Adrenal gland (tissue), 19 donors: ENCODE data around the gene RCAN1. TPM values are rescaled to one million over a fixed set of nuclear protein-coding genes. Genes with fewer than 3 reads are reported as not detected.

Source experiments
- DNase-seq, 7 donors: peaks; one replicate each; pipeline ENCODE4 v3.0.0-alpha.2; 2019 to 2020
- H3K27ac ChIP-seq, 5 donors: fragments of 200-600 bp; sonication (generic) in 4 of 5; 1 replicate in 3 of 5; 2 replicates in 2 of 5; pipeline versions ENCODE4 v1.5.1 to v1.8.0; 2016 to 2020; ENCODE audit warnings: mild to moderate bottlenecking in 1 of 5
- H3K27me3 ChIP-seq: fragments of 200-600 bp; 2 replicates; pipeline ENCODE4 v1.8.0; 2021
- H3K36me3 ChIP-seq, 2 donors: fragments of 200-600 bp; replicated peaks in 1 of 2; 1 replicate in 1 of 2; 2 replicates in 1 of 2; pipeline versions ENCODE4 v1.5.1 to v1.8.0; 2018 to 2022
- H3K4me1 ChIP-seq, 2 donors: fragments of 200-600 bp; replicated peaks in 1 of 2; 1 replicate in 1 of 2; 2 replicates in 1 of 2; pipeline versions ENCODE4 v1.5.1 to v1.8.0; 2018 to 2021
- H3K4me3 ChIP-seq, 4 donors: fragments of 200-600 bp; sonication (generic) in 3 of 4; one replicate each; pipeline ENCODE4 v1.5.1; 2016 to 2018
- H3K9me3 ChIP-seq, 3 donors: fragments of 200-600 bp; sonication (generic) in 1 of 3; replicated peaks in 1 of 3; 1 replicate in 2 of 3; 2 replicates in 1 of 3; pipeline versions ENCODE4 v1.5.1 to v1.8.0; 2016 to 2021
- POLR2A ChIP-seq, 2 donors: fragments of 450-650 bp; IDR thresholded peaks; one replicate each; pipeline ENCODE4 v1.6.1; 2017; ENCODE audit warnings: antibody characterized with exemption in 2 of 2, mild to moderate bottlenecking in 2 of 2, moderate library complexity in 1 of 2
- WGBS, 4 donors: extraction: QIAGEN DNeasy Blood & Tissue Kit in 2 of 4; methylation state at CpG; one replicate each; pipeline versions ENCODE4 v1.1.5 to v1.1.7; 2013 to 2017; 5-methylcytosine and 5-hydroxymethylcytosine counted together
- intact Hi-C, 2 donors: fragments of 100-400 bp; cut with DNase I; formaldehyde crosslinking; loops; one replicate each; pipeline versions ENCODE4 v1.14.1 to v1.15.0; 2022 to 2023
- long read RNA-seq, 10 donors: library from polyadenylated mRNA in 3 of 10; unstranded in 2 of 10; stranded (forward) in 1 of 10; transcript quantifications; one replicate each; pipeline ENCODE4 v2.0.0 and lab custom pipeline, GENCODE V29; 2021 to 2026
- polyA plus RNA-seq, 3 donors: library from polyadenylated mRNA; stranded (reverse); fragments of 200-250 nt in 2 of 3; fragments of 350-450 nt in 1 of 3; fragmentation: Illumina TruSeq in 1 of 3; extraction: RNeasy Lipid Tissue Mini Kit (QIAGEN cat#74804) in 1 of 3; gene quantifications; one replicate each; pipeline ENCODE4 v1.2.3, GENCODE V29; 2013 to 2014
- total RNA-seq, 9 donors: library from RNA; depleted of rRNA in 4 of 9; stranded (reverse); fragments of >200 nt in 4 of 9; fragments of 120-200 nt in 1 of 9; fragmentation: NEBNext Ultra II Directional in 1 of 9; extraction: Animal tissue kit (Norgen Biotek cat#: 25700) in 1 of 9; gene quantifications; one replicate each; pipeline versions ENCODE4 v1.1.0 to v1.2.4, GENCODE V29; 2013 to 2023
- TF ChIP-seq, protein P1 (sequence below), 6 experiments: fragments of 450-650 bp in 4 of 6; fragments of 200-600 bp in 2 of 6; sonication (generic) in 1 of 6; IDR thresholded peaks; 1 replicate in 5 of 6; 2 replicates in 1 of 6; pipeline versions ENCODE4 v1.5.1 to v1.8.0; 2016 to 2021; ENCODE audit warnings: antibody characterized with exemption in 6 of 6, mild to moderate bottlenecking in 2 of 6, moderate library complexity in 1 of 6
- donor health status: healthy with polysubstance abuse.
- donor health status: Bipolar disorder and iron deficiency.
- donor health status: DM: yes; HTN: yes; CAD: no.
- donor health status: DM: no; HTN: no; CAD: no.
- donor health status: DM: no; HTN: no; CAD: no.
- donor health status: DM: yes; HTN: yes; CAD: no.

Gene RCAN1
- total RNA-seq (10 to 100 TPM; 11.5 to 74.4 (median 23.7) TPM), polyA plus RNA-seq (10 to 100 TPM; 17.8 to 26.5 (median 22.1) TPM)
- long read RNA-seq, donor 1, partial matches to known transcripts: 0 of 6 reads
- long read RNA-seq, donor 1, other reads (novel, unspliced or antisense): 0 of 6 reads
- long read RNA-seq, donor 2, partial matches to known transcripts: 0 of 2 reads
- long read RNA-seq, donor 2, other reads (novel, unspliced or antisense): 0 of 2 reads
- long read RNA-seq, donor 3, partial matches to known transcripts: 0 of 2 reads
- long read RNA-seq, donor 3, other reads (novel, unspliced or antisense): 0 of 2 reads
- long read RNA-seq, donor 4, partial matches to known transcripts: 0 of 4 reads
- long read RNA-seq, donor 4, other reads (novel, unspliced or antisense): 0 of 4 reads
- long read RNA-seq, donor 5, transcript RCAN1-202 (4 exons, 2,408 nt): major isoform, 104 of 170 reads
- long read RNA-seq, donor 5, transcript RCAN1-201 (4 exons, 2,490 nt): minor isoform, 56 of 170 reads
- long read RNA-seq, donor 5, partial matches to known transcripts: 5 of 170 reads
- long read RNA-seq, donor 5, other reads (novel, unspliced or antisense): 1 of 170 reads
- long read RNA-seq, donor 6, partial matches to known transcripts: 0 of 3 reads
- long read RNA-seq, donor 6, other reads (novel, unspliced or antisense): 2 of 3 reads
- long read RNA-seq, donor 7, partial matches to known transcripts: 0 of 4 reads
- long read RNA-seq, donor 7, other reads (novel, unspliced or antisense): 0 of 4 reads
- long read RNA-seq, donor 8, partial matches to known transcripts: 0 of 6 reads
- long read RNA-seq, donor 8, other reads (novel, unspliced or antisense): 0 of 6 reads
- long read RNA-seq, donor 9, partial matches to known transcripts: 0 of 3 reads
- long read RNA-seq, donor 9, other reads (novel, unspliced or antisense): 0 of 3 reads
- long read RNA-seq, donor 10, partial matches to known transcripts: 0 of 1 reads
- long read RNA-seq, donor 10, other reads (novel, unspliced or antisense): 0 of 1 reads

DNA sequence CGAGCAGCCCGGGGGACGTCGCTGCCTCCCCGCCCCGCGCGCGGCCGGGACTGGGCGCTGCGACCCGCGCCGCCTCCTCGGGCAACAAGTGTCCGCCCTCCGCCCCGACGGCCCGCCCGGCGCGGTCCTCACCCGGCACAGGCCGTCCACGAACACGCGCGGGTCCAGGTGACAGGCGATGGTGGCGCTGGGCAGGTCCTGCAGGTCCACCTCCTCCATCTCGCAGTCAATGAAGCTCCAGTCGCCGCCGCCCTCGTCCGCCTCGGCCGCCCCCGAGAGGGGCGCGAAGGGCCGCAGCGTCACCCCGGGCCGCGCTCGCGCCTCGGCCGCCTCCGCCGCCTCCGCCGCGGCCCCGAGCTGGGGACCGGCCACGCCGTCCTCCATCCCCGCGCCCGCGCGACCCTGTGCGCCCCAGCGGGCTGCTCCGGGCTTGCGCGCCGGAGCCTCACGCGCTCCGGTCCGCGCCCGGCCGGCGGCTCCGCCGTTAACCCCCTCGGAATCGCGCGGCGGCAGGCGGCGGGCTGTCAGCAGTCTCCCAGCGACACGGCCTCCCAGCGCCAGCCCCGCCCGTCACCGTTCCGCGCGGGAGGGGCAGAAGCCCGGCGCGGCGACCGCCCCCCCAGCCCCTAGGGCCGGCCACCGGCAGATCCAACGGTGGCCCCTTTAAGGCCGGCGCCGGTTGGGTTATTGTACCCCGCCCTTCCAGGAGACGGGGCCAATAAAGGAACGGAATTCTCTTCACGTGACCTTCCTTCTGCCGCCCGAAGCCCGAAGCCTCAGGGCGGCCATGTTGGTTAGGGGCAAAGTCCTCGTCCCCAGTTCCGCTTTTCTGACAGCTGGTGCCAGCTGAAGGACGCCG lies at the start of gene RCAN1:
Gene RCAN1 (minus strand): TSS at position 486 of the 859 bp plus-strand sequence. CDS start 102 bp downstream, at position 384.
- DNase-seq: peak; percentile 90 to 95 (median 92)
- peak within 1 kb of the TSS; percentile 40 to 99 (median 82) for H3K4me3 ChIP-seq
- WGBS, 4 donors: 0 to 1% (median 0%) methylated on average over 1 to 121 of the region's 121 CpGs; no CpG with 5 or more reads in 1 of the 4 donors
- TF ChIP-seq, protein P1, sequence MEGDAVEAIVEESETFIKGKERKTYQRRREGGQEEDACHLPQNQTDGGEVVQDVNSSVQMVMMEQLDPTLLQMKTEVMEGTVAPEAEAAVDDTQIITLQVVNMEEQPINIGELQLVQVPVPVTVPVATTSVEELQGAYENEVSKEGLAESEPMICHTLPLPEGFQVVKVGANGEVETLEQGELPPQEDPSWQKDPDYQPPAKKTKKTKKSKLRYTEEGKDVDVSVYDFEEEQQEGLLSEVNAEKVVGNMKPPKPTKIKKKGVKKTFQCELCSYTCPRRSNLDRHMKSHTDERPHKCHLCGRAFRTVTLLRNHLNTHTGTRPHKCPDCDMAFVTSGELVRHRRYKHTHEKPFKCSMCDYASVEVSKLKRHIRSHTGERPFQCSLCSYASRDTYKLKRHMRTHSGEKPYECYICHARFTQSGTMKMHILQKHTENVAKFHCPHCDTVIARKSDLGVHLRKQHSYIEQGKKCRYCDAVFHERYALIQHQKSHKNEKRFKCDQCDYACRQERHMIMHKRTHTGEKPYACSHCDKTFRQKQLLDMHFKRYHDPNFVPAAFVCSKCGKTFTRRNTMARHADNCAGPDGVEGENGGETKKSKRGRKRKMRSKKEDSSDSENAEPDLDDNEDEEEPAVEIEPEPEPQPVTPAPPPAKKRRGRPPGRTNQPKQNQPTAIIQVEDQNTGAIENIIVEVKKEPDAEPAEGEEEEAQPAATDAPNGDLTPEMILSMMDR (IDR thresholded peaks at IDR 0.05): no peak
- TF ChIP-seq POLR2A (IDR thresholded peaks at IDR 0.05): peak; percentile 19 to 32
- H3K9me3 ChIP-seq: no peaks in the 10 kb centered on the region
- intact Hi-C loops: no loop called here
- H3K36me3 ChIP-seq: no peaks in the 10 kb centered on the region
- H3K27me3 ChIP-seq: no peaks in the 10 kb centered on the region
- peak within 1 kb of the TSS; percentile 21 to 91 (median 73) for H3K27ac ChIP-seq
- peaks cover 7 to 24% of the 10 kb centered on the region in 2 donors for H3K4me1 ChIP-seq

DNA sequence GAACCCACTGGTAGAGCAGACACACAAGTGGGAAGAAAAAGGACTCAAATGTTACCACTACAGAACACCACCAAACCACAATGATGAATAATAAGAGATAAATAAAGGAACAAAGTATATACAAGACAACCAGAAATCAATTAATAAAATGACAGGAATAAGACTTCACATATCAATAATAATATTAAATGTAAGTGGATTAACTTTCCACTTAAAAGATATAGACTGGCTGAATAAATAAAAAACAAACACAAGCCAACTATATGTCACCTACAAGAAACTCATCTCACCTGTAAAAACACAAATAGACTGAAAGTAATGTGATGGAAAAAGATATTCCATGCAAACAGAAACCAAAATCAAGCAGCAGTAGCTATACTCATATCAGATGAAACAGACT lies 46.9 kb upstream of the RCAN1 start:
- no peak overlapping the region for H3K27ac ChIP-seq
- H3K4me1 ChIP-seq: no peaks in the 10 kb centered on the region
- H3K4me3 ChIP-seq: no peak overlapping the region
- intact Hi-C loops: no loop called here
- no peaks in the 10 kb centered on the region for H3K27me3 ChIP-seq
- no peaks in the 10 kb centered on the region for H3K9me3 ChIP-seq
- DNase-seq: no peak
- no peaks in the 10 kb centered on the region for H3K36me3 ChIP-seq
- TF ChIP-seq, protein P1 (IDR thresholded peaks at IDR 0.05): no peak
- TF ChIP-seq POLR2A (IDR thresholded peaks at IDR 0.05): no peak

DNA sequence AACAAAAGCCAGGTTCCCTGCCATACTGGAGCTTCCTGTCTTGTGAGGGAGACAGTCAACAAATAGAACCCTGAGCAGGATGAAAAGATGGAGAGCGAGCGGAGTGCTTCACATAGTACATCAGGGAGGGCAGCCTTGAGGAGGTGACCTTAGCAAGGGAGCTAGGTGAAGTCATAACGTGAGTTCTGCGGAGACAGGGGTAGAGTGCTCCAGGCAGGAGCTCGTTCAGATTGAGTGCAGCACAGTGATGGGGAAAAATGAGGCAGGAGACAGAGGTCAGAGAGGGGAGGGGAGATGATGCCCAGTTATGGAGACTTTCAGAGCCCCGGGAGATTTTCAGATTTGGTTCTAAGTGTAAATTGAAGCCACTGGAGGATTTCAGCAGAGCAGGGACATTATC lies 38.6 kb upstream of the RCAN1 start:
- H3K9me3 ChIP-seq: peaks cover 0 to 5% (median 0%) of the 10 kb centered on the region in 3 donors
- 79 to 84% (median 80%) methylated on average over 6 of the region's 6 CpGs for WGBS, 4 donors
- no peak overlapping the region for H3K4me3 ChIP-seq
- intact Hi-C loops: no loop called here
- H3K27me3 ChIP-seq: peaks cover 3% of the 10 kb centered on the region
- no peak for TF ChIP-seq POLR2A (IDR thresholded peaks at IDR 0.05)
- TF ChIP-seq, protein P1 (IDR thresholded peaks at IDR 0.05): no peak
- no peak for DNase-seq
- H3K27ac ChIP-seq: no peak overlapping the region
- H3K36me3 ChIP-seq: no peaks in the 10 kb centered on the region
- no peaks in the 10 kb centered on the region for H3K4me1 ChIP-seq
